Mesothelial cell of epicardium (in vitro differentiated cells): ENCODE data around the gene PDE4D. TPM values are rescaled to one million over a fixed set of nuclear protein-coding genes. Genes with fewer than 3 reads are reported as not detected.
A peak's percentile ranks its signal among the peaks of the same experiment; 100 is the strongest.

Experiments used
- DNase-seq, 2 experiments: peaks; one replicate each; pipeline ENCODE4 v3.0.0; 2021; ENCODE audit warnings: low spot score in 2 of 2; ENCODE audit not compliant: unreplicated experiment in 2 of 2
- H3K27ac Mint-ChIP-seq: 2 replicates; pipeline ENCODE4 v1.8.0; 2021; ENCODE audit warnings: mixed read lengths
- H3K27me3 Mint-ChIP-seq: 2 replicates; pipeline ENCODE4 v1.8.0; 2021; ENCODE audit warnings: low read depth, mixed read lengths
- H3K36me3 Mint-ChIP-seq: 2 replicates; pipeline ENCODE4 v1.8.0; 2021; ENCODE audit warnings: mixed read lengths
- H3K4me1 Mint-ChIP-seq: 2 replicates; pipeline ENCODE4 v1.8.0; 2021; ENCODE audit warnings: mixed read lengths
- H3K4me3 Mint-ChIP-seq: 2 replicates; pipeline ENCODE4 v1.8.0; 2021; ENCODE audit warnings: mild to moderate bottlenecking, moderate library complexity, mixed read lengths
- H3K9me3 Mint-ChIP-seq: 2 replicates; pipeline ENCODE4 v1.8.0; 2021; ENCODE audit warnings: mixed read lengths
- total RNA-seq: library from RNA; stranded (reverse); gene quantifications from 3 replicates; pipeline ENCODE4 v1.2.1, GENCODE V29; 2021
- TF ChIP-seq, protein P1 (sequence below): fragments of 200-600 bp; sonication (generic); IDR thresholded peaks from one replicate; pipeline ENCODE4 v1.5.0; 2021; ENCODE audit warnings: antibody characterized with exemption; ENCODE audit not compliant: unreplicated experiment

Gene PDE4D
- total RNA-seq, 1 donor from 2014 or later, result 105 TPM

DNA sequence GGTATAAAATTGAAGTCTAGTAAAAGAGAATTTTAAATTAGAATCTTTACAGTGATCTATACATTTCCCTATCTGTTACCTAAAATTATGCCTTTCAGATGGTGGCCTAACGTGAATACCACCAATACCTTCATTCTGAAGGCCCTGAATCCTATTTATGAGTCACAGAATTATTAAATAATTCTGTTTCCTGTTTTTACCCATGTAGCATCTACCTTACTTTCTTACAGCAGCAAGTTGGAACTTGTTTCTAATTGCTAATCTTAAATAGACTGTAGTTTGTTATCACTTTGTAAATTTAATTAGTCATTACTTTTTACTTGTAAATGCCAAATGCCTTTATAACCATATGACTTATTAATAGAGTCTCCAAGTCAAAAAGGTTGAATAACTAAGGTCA, 135.0 kb downstream of the PDE4D start:
- TF ChIP-seq, protein P1, sequence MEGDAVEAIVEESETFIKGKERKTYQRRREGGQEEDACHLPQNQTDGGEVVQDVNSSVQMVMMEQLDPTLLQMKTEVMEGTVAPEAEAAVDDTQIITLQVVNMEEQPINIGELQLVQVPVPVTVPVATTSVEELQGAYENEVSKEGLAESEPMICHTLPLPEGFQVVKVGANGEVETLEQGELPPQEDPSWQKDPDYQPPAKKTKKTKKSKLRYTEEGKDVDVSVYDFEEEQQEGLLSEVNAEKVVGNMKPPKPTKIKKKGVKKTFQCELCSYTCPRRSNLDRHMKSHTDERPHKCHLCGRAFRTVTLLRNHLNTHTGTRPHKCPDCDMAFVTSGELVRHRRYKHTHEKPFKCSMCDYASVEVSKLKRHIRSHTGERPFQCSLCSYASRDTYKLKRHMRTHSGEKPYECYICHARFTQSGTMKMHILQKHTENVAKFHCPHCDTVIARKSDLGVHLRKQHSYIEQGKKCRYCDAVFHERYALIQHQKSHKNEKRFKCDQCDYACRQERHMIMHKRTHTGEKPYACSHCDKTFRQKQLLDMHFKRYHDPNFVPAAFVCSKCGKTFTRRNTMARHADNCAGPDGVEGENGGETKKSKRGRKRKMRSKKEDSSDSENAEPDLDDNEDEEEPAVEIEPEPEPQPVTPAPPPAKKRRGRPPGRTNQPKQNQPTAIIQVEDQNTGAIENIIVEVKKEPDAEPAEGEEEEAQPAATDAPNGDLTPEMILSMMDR, result no peak

DNA sequence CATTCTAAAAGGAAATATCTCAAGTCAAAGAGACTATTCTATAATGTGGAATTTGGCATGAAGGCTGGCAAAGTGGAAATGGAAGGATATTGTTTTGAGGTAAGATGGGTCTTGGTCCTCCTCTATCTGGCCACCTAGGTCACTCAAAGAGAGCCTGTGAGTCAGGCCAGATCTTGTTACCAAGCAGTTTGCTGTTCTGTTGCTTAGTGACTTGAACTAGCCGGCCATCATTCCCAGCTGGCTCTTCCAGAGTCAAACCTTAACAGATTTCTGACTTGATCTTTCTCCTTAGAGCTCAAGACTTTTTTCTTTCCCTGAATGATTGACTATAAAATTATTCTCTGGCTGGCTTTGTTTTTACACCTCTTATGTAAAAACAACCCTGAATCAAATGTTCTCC, 136.1 kb downstream of the PDE4D start:
- no peak for DNase-seq
- Mint-ChIP-seq H3K4me3 (no peak overlapping the region), H3K4me1 (peaks cover 20% of the 10 kb centered on the region), H3K27me3 (no peaks in the 10 kb centered on the region), H3K27ac (no peak overlapping the region), H3K36me3 (no peaks in the 10 kb centered on the region), H3K9me3 (no peaks in the 10 kb centered on the region)
- TF ChIP-seq, protein P1, result no peak

More for the DNA sequence above, 135.0 kb downstream of the PDE4D start:
- Mint-ChIP-seq H3K36me3 (no peaks in the 10 kb centered on the region), H3K9me3 (no peaks in the 10 kb centered on the region), H3K27me3 (no peaks in the 10 kb centered on the region), H3K27ac (peak overlapping the region; percentile 61), H3K4me3 (no peak overlapping the region), H3K4me1 (peaks cover 22% of the 10 kb centered on the region)
- DNase-seq, result no peak

DNA sequence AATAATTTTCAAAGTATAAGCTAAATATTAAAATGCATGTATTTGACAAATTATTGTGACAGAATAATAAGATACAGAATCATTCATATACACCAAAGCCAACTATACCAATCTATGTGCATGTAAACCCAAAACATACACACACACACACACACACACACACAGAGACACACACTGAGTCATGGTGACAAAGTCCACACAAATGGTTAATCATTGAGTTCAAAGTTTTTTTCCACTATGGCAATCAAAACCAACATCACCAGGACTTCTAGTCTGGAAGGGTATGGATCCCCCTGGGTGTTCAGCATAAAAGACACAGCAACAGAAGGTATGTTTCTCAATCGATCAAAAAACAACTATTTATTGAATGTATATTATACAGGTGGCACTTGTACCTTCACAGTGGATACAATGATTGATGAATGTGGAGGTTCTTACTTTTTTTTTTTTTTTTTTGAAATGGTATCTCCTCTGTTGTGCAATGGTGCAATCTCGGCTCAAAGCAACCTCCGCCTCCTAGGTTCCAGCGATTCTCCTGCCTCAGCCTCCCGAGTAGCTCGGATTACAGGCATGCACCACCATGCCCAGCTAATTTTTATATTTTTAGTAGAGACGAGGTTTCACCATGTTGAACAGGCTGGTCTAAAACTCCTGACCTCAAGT, 137.0 kb downstream of the PDE4D start:
- DNase-seq, result no peak
- no peaks in the 10 kb centered on the region for H3K36me3 Mint-ChIP-seq
- no peaks in the 10 kb centered on the region for H3K27me3 Mint-ChIP-seq
- TF ChIP-seq, protein P1, result no peak
- no peak overlapping the region for H3K4me3 Mint-ChIP-seq
- H3K4me1 Mint-ChIP-seq, result peaks cover 20% of the 10 kb centered on the region
- H3K27ac Mint-ChIP-seq, result peak overlapping the region; percentile 47
- no peaks in the 10 kb centered on the region for H3K9me3 Mint-ChIP-seq

GRCh38 chr5:59755476-59755875, 138.1 kb downstream of the PDE4D start:
- TF ChIP-seq, protein P1, result no peak

DNA sequence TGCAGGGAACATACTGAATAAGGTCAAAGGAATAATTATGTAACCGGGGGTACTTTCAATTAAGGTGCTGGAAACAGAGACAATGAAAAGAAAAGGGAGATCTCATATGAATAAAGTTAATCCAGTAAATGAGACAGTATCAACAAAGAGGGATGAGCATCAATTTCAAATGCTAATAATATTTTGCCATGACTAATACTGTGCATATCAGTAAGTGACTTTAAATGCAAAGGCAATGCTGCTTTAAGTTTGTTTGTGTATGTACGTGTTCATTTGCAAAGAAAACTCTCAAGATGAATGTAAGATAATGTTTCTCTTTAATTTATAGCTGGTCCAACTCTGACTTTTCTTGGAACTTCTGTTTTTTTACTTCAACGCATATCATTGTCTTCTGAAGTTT, 139.9 kb downstream of the PDE4D start:
- Mint-ChIP-seq H3K4me1 (peaks cover 13% of the 10 kb centered on the region), H3K27me3 (no peaks in the 10 kb centered on the region), H3K36me3 (no peaks in the 10 kb centered on the region), H3K9me3 (no peaks in the 10 kb centered on the region), H3K27ac (no peak overlapping the region), H3K4me3 (no peak overlapping the region)
- TF ChIP-seq, protein P1, result no peak
- no peak for DNase-seq

More at GRCh38 chr5:59755476-59755875, 138.1 kb downstream of the PDE4D start:
- Mint-ChIP-seq H3K4me3 (no peak overlapping the region), H3K36me3 (no peaks in the 10 kb centered on the region), H3K27ac (no peak overlapping the region), H3K9me3 (no peaks in the 10 kb centered on the region), H3K27me3 (no peaks in the 10 kb centered on the region), H3K4me1 (peaks cover 20% of the 10 kb centered on the region)
- no peak for DNase-seq
